Suprapubic skin (tissue), 4 donors: ENCODE data around the gene NAT9. TPM values are rescaled to one million over a fixed set of nuclear protein-coding genes. Genes with fewer than 3 reads are reported as not detected.

Experiments
- DNase-seq, 2 donors: peaks; one replicate each; pipeline ENCODE4 v3.0.0-alpha.2; 2019; ENCODE audit warnings: low spot score in 2 of 2
- H3K27ac ChIP-seq: fragments of 200-600 bp; sonication (generic); one replicate; pipeline ENCODE4 v1.5.1; 2019
- H3K27me3 ChIP-seq: fragments of 200-600 bp; sonication (generic); one replicate; pipeline ENCODE4 v1.5.1; 2019
- H3K36me3 ChIP-seq: fragments of 200-600 bp; sonication (generic); one replicate; pipeline ENCODE4 v1.5.1; 2019
- H3K4me1 ChIP-seq: fragments of 200-600 bp; sonication (generic); one replicate; pipeline ENCODE4 v1.5.1; 2019
- H3K4me3 ChIP-seq: fragments of 200-600 bp; sonication (generic); one replicate; pipeline ENCODE4 v1.5.1; 2019; ENCODE audit warnings: mild to moderate bottlenecking
- H3K9me3 ChIP-seq: fragments of 200-600 bp; sonication (generic); one replicate; pipeline ENCODE4 v1.5.1; 2019
- EP300 ChIP-seq: sonication (generic); formaldehyde crosslinking; IDR thresholded peaks from one replicate; pipeline ENCODE4 v1.6.1; 2017; ENCODE audit warnings: antibody characterized with exemption
- POLR2A ChIP-seq, 2 donors: fragments of 450-650 bp; IDR thresholded peaks; one replicate each; pipeline ENCODE4 v1.6.1; 2017; ENCODE audit warnings: antibody characterized with exemption in 2 of 2, mild to moderate bottlenecking in 2 of 2, moderate library complexity in 2 of 2
- POLR2AphosphoS5 ChIP-seq, 3 donors: sonication (generic); formaldehyde crosslinking; IDR thresholded peaks; one replicate each; pipeline ENCODE4 v1.6.1; 2017; ENCODE audit warnings: antibody characterized with exemption in 3 of 3
- WGBS: methylation state at CpG from one replicate; pipeline ENCODE4 v1.1.5; 2018; 5-methylcytosine and 5-hydroxymethylcytosine counted together
- total RNA-seq, 4 donors: library from RNA; depleted of rRNA; stranded (reverse); fragments of >200 nt; gene quantifications; one replicate each; pipeline ENCODE4 v1.1.0, GENCODE V29; 2016
- TF ChIP-seq, protein P1 (sequence below), 2 donors: fragments of 200-600 bp in 1 of 2; fragments of 450-650 bp in 1 of 2; sonication (generic) in 1 of 2; IDR thresholded peaks; one replicate each; pipeline ENCODE4 v1.5.1; 2016 to 2019; ENCODE audit warnings: antibody characterized with exemption in 2 of 2, mild to moderate bottlenecking in 1 of 2, moderate library complexity in 1 of 2

The NAT9 gene
- total RNA-seq, 4 donors from 2014 or later = 21.0 to 32.7 (median 24.4) TPM

DNA sequence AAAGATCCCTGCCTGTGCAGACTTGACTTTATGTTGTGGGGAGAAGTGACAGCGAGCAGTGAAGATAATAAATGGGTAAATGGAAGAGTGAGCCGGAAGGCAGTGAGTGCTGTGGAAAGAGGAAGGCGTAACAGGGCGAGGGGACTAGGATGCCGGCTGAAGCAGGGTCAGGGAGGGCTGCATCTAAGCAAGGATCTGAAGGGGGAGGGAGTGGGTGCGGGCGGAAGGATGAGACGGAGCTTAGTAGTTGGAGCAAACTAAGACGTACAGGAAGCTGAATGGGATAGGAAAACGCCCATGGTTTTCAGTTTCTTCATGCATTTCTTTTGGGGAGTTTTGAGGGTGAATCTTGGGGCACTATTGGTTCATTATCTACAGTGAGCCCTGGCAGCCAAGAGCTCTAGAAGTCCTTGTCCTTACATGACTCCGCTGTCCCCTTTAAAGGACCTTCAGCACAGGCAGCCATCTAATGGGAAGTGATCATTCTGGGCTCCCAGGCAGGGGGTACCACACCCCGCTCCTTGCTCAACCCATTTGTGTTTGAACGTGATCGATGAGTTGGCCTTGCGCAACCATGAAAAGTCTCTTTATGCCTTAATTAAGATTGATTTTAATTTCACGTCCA, 10.4 kb upstream of the NAT9 start:
- WGBS = 67% methylated on average over 16 of the region's 16 CpGs
- H3K36me3 ChIP-seq = peaks cover 22% of the 10 kb centered on the region

DNA sequence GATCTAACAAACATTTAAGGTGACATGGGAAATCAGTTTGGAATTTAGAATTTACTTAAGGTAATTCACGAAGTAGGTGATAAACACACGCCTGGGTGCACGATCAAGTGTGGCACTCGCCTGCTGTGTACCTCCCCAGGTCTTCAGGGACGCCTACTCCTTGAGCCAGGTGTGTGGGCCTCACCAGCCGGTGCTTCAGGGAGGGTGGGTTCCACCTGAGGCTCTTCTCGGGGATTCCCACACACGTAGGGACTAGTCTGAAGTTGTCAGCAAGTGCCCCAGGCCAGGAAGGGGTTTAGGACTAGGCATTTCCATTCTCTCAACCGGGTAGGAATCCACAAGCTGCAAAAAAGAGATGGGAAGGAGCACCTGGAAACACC, 9.8 kb upstream of the NAT9 start:
- no peaks in the 10 kb centered on the region for H3K9me3 ChIP-seq
- H3K36me3 ChIP-seq = peaks cover 21% of the 10 kb centered on the region
- 72% methylated on average over 9 of the region's 9 CpGs for WGBS
- H3K27ac ChIP-seq = no peak overlapping the region
- no peak overlapping the region for H3K4me3 ChIP-seq
- no peaks in the 10 kb centered on the region for H3K27me3 ChIP-seq
- H3K4me1 ChIP-seq = peaks cover 7% of the 10 kb centered on the region
- no peak for DNase-seq
- TF ChIP-seq POLR2AphosphoS5 (IDR thresholded peaks at IDR 0.05) = no peak
- TF ChIP-seq EP300 = no peak
- TF ChIP-seq POLR2A (IDR thresholded peaks at IDR 0.05) = no peak
- TF ChIP-seq, protein P1, sequence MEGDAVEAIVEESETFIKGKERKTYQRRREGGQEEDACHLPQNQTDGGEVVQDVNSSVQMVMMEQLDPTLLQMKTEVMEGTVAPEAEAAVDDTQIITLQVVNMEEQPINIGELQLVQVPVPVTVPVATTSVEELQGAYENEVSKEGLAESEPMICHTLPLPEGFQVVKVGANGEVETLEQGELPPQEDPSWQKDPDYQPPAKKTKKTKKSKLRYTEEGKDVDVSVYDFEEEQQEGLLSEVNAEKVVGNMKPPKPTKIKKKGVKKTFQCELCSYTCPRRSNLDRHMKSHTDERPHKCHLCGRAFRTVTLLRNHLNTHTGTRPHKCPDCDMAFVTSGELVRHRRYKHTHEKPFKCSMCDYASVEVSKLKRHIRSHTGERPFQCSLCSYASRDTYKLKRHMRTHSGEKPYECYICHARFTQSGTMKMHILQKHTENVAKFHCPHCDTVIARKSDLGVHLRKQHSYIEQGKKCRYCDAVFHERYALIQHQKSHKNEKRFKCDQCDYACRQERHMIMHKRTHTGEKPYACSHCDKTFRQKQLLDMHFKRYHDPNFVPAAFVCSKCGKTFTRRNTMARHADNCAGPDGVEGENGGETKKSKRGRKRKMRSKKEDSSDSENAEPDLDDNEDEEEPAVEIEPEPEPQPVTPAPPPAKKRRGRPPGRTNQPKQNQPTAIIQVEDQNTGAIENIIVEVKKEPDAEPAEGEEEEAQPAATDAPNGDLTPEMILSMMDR (IDR thresholded peaks at IDR 0.05) = no peak

More for the DNA sequence above, 10.4 kb upstream of the NAT9 start:
- Histone ChIP-seq H3K9me3 (no peaks in the 10 kb centered on the region), H3K4me1 (peaks cover 12% of the 10 kb centered on the region), H3K4me3 (no peak overlapping the region), H3K27me3 (no peaks in the 10 kb centered on the region), H3K27ac (no peak overlapping the region)
- TF ChIP-seq POLR2A (IDR thresholded peaks at IDR 0.05) = no peak
- TF ChIP-seq EP300 = no peak
- TF ChIP-seq, protein P1 (IDR thresholded peaks at IDR 0.05) = no peak
- TF ChIP-seq POLR2AphosphoS5 (IDR thresholded peaks at IDR 0.05) = no peak
- no peak for DNase-seq

DNA sequence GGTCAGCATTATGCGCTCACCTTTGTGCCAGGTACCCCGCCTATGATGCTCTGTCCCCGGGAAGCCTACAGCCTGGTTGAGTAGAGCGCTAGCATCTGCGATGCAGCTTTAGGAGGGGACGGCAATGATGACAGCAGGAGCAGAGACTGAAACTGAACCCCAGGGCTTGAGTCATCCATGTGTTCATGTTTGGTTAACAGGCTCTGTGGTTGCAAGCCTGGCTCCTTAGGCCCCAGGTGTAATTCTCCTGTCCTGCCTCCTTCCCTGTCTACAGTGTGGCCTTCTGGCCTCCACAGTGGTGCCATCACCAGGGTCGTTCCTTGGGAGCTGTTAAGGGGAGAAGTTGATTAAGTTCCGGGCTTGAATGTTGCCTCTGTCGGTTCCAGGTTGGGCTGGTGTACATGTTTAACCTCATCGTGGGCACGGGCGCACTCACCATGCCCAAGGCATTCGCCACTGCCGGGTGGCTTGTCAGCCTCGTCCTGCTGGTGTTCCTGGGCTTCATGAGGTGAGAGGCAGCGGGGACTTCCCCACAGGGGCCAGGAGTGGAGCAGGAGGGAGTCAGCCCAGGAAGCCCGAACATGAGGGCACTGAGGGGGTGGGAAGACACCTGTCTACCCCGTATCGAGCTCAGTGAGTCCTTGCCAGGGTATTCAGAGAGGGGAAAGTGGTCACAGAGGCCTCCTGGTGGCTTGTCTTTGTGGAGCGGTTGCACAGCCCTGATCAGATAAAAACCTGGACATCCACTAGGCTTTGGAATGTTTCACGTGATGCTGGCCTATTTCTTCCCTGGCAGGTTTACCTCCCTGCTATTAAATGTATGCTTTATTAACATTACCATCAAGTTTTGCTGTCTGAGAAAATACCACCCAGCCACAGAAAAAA, 9.2 kb upstream of the NAT9 start:
- 79% methylated on average over 16 of the region's 21 CpGs for WGBS
- H3K27me3 ChIP-seq = no peaks in the 10 kb centered on the region
- no peak overlapping the region for H3K4me3 ChIP-seq
- no peak overlapping the region for H3K27ac ChIP-seq
- no peak for DNase-seq
- no peaks in the 10 kb centered on the region for H3K9me3 ChIP-seq
- peaks cover 19% of the 10 kb centered on the region for H3K36me3 ChIP-seq
- H3K4me1 ChIP-seq = peaks cover 6% of the 10 kb centered on the region
- TF ChIP-seq POLR2AphosphoS5 (IDR thresholded peaks at IDR 0.05) (no peak), EP300 (no peak), POLR2A (IDR thresholded peaks at IDR 0.05) (no peak)
- TF ChIP-seq, protein P1 (IDR thresholded peaks at IDR 0.05) = no peak

DNA sequence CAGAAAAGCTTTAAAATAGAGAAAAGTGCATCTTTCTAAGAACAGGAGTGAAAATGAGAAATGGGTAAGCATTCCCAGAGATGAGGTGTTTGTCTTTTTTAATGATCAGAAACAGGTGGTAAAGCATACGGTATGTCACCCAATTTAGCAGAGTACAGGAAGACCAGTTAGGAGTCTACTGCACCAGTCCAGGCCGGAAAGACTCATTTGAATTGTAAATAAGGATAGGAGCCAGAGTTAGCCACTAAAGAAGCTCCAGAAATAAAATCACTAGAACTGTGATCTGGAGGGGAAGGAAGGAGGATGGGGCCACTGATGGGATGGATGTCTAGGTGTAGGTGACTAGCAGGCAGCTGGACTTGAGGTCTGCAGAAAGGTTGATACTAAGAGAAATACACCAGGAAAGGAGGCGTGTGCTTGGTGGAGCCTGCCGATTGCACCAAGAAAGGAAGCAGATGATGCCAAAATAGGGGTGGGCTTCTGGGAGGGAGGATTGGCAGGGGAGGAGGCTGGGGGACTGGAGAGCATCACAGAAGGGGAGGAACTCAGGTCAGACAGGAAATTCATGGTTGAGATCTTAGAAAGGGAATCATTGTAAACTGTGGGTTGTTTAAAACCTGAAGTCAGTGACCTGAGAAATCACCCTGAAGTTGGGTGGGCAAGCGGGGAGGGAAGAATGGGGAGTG, 8.1 kb upstream of the NAT9 start:
- 86% methylated on average over 5 of the region's 5 CpGs for WGBS
- no peak for DNase-seq
- Histone ChIP-seq H3K4me3 (no peak overlapping the region), H3K27me3 (no peaks in the 10 kb centered on the region), H3K36me3 (peaks cover 19% of the 10 kb centered on the region), H3K9me3 (no peaks in the 10 kb centered on the region), H3K4me1 (peaks cover 8% of the 10 kb centered on the region), H3K27ac (no peak overlapping the region)
- TF ChIP-seq, protein P1 (IDR thresholded peaks at IDR 0.05) = no peak
- no peak for TF ChIP-seq POLR2AphosphoS5 (IDR thresholded peaks at IDR 0.05)
- TF ChIP-seq EP300 = no peak
- TF ChIP-seq POLR2A (IDR thresholded peaks at IDR 0.05) = no peak

DNA sequence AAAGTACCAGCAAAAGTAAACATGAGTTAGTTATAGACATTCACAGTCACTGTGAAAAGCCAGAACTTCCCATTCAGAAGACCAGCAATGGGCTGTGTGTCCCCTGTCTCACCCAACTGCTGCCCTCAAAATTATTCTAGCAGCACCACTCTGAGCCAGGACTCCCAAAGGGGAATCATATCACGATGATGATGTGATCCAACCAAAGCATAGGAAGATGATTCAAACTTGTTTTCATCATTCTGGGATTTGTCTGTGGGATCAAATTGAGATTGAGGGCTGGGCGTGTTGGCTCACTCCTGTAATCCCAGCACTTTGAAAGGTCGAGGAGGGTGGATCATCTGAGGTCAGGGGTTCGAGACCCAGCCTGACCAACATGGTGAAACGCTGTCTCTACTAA, 6.4 kb upstream of the NAT9 start:
- WGBS = 93% methylated on average over 5 of the region's 5 CpGs
- no peak overlapping the region for H3K4me3 ChIP-seq
- H3K4me1 ChIP-seq = peaks cover 16% of the 10 kb centered on the region
- no peaks in the 10 kb centered on the region for H3K9me3 ChIP-seq
- no peaks in the 10 kb centered on the region for H3K27me3 ChIP-seq
- DNase-seq = no peak
- H3K36me3 ChIP-seq = peaks cover 12% of the 10 kb centered on the region
- H3K27ac ChIP-seq = no peak overlapping the region
- no peak for TF ChIP-seq POLR2A (IDR thresholded peaks at IDR 0.05)
- TF ChIP-seq, protein P1 (IDR thresholded peaks at IDR 0.05) = no peak
- TF ChIP-seq POLR2AphosphoS5 (IDR thresholded peaks at IDR 0.05) = no peak
- no peak for TF ChIP-seq EP300
